Measurements from ENCODE around the gene DSC1. TPM values are rescaled to one million over a fixed set of nuclear protein-coding genes. Genes with fewer than 3 reads are reported as not detected.

DSC1 gene
- total and polyA plus RNA-seq, 2 of the 13 experiments (the other 11 are each of a cell fraction or from before 2014, with no cell fraction given) = not detected

DNA sequence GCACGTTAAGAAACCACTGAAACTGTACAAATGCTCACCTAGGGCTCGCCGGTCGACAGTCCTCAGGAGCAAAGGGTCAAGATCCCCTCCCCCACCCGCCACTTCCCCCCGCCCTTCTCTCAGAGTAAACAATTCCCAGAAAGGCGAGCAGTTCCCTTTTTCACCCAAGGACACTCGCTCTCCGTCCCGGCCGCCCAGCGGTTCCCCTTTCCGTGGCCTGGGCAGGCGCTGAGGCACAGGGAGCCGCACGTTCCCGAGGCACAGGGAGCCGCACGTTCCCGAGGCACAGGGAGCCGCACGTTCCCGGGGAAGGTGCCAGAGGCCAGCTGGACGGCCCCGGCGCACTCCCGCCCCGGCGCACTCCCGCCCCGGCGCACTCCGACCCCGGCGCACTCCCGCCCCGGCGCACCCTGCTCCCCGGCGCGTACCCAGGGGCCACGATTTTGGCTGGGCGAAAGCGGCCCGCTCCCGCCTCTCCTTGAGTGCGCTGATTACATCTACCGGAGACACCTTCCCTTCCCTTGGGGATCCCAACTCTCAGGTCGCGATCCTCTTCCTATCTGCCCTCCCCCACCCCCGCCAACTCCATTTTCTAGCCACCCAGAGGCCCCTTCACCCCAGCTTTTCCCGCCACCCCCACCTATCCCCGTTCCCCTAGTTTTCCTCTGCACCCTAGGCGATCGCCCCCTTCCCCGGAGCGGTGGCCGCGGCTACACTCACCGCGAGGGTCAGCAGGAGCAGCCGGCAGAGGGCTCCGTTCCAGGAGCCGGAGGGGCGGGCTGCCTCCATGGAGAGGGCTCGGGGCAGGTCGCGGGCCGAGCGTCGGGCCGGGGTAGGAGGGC is 61.3 kb downstream of the DSC1 start (continued):
- TF ChIP-seq, protein P1, sequence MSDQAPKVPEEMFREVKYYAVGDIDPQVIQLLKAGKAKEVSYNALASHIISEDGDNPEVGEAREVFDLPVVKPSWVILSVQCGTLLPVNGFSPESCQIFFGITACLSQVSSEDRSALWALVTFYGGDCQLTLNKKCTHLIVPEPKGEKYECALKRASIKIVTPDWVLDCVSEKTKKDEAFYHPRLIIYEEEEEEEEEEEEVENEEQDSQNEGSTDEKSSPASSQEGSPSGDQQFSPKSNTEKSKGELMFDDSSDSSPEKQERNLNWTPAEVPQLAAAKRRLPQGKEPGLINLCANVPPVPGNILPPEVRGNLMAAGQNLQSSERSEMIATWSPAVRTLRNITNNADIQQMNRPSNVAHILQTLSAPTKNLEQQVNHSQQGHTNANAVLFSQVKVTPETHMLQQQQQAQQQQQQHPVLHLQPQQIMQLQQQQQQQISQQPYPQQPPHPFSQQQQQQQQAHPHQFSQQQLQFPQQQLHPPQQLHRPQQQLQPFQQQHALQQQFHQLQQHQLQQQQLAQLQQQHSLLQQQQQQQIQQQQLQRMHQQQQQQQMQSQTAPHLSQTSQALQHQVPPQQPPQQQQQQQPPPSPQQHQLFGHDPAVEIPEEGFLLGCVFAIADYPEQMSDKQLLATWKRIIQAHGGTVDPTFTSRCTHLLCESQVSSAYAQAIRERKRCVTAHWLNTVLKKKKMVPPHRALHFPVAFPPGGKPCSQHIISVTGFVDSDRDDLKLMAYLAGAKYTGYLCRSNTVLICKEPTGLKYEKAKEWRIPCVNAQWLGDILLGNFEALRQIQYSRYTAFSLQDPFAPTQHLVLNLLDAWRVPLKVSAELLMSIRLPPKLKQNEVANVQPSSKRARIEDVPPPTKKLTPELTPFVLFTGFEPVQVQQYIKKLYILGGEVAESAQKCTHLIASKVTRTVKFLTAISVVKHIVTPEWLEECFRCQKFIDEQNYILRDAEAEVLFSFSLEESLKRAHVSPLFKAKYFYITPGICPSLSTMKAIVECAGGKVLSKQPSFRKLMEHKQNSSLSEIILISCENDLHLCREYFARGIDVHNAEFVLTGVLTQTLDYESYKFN (CRISPR knock-in tag; conservative IDR thresholded peaks at IDR 0.05) = peak; percentile 16
- TF ChIP-seq ZNF777 (CRISPR knock-in tag; IDR thresholded peaks at IDR 0.05) (peak; percentile 43), ZC3H13 (CRISPR knock-in tag; IDR thresholded peaks at IDR 0.05) (no peak; the same call in 1 of the 2 replicates), ISL2 (CRISPR knock-in tag; IDR thresholded peaks at IDR 0.05) (no peak), ETV5 (CRISPR knock-in tag; IDR thresholded peaks at IDR 0.05; ENCODE audit: borderline replicate concordance) (no peak), ZNF678 (CRISPR knock-in tag; IDR thresholded peaks at IDR 0.05) (peak; percentile 80; the same call in 1 of the 2 replicates), ZNF670 (CRISPR knock-in tag; IDR thresholded peaks at IDR 0.05; ENCODE audit: borderline replicate concordance) (no peak), NBN (conservative IDR thresholded peaks at IDR 0.05) (no peak), PLRG1 (conservative IDR thresholded peaks at IDR 0.05) (no peak), ZNF569 (CRISPR knock-in tag; IDR thresholded peaks at IDR 0.05; ENCODE audit: borderline replicate concordance) (no peak), SIX1 (CRISPR knock-in tag; IDR thresholded peaks at IDR 0.05; ENCODE audit: borderline replicate concordance) (no peak), ZNF558 (CRISPR knock-in tag; IDR thresholded peaks at IDR 0.05; ENCODE audit: borderline replicate concordance) (no peak), DMAP1 (CRISPR knock-in tag; IDR thresholded peaks at IDR 0.05) (no peak; the same call in 1 of the 2 replicates), SOX13 (IDR thresholded peaks at IDR 0.05) (no peak), SOX13 (CRISPR knock-in tag; conservative IDR thresholded peaks at IDR 0.05 in 1 of 2, IDR thresholded peaks at IDR 0.05 in 1 of 2) (peak in 1 of 2 experiments; percentile 36; a peak in 2 of 4 replicates)
- TF ChIP-seq, protein P2, sequence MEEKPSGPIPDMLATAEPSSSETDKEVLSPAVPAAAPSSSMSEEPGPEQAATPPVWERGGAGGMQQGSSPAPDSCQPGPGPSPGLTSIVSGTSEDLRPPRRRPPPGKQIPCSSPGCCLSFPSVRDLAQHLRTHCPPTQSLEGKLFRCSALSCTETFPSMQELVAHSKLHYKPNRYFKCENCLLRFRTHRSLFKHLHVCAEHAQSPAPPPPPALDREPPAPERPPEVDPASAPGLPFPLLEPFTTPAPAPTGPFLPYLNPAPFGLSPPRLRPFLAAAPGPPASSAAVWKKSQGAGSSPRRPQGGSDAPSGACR (CRISPR knock-in tag; IDR thresholded peaks at IDR 0.05) = no peak
- TF ChIP-seq, protein P3, sequence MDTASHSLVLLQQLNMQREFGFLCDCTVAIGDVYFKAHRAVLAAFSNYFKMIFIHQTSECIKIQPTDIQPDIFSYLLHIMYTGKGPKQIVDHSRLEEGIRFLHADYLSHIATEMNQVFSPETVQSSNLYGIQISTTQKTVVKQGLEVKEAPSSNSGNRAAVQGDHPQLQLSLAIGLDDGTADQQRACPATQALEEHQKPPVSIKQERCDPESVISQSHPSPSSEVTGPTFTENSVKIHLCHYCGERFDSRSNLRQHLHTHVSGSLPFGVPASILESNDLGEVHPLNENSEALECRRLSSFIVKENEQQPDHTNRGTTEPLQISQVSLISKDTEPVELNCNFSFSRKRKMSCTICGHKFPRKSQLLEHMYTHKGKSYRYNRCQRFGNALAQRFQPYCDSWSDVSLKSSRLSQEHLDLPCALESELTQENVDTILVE (CRISPR knock-in tag; IDR thresholded peaks at IDR 0.05) = no peak
- TF ChIP-seq, protein P4, sequence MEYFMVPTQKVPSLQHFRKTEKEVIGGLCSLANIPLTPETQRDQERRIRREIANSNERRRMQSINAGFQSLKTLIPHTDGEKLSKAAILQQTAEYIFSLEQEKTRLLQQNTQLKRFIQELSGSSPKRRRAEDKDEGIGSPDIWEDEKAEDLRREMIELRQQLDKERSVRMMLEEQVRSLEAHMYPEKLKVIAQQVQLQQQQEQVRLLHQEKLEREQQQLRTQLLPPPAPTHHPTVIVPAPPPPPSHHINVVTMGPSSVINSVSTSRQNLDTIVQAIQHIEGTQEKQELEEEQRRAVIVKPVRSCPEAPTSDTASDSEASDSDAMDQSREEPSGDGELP (IDR thresholded peaks at IDR 0.05; ENCODE audit: borderline replicate concordance, low read depth) = no peak
- TF ChIP-seq, protein P5, sequence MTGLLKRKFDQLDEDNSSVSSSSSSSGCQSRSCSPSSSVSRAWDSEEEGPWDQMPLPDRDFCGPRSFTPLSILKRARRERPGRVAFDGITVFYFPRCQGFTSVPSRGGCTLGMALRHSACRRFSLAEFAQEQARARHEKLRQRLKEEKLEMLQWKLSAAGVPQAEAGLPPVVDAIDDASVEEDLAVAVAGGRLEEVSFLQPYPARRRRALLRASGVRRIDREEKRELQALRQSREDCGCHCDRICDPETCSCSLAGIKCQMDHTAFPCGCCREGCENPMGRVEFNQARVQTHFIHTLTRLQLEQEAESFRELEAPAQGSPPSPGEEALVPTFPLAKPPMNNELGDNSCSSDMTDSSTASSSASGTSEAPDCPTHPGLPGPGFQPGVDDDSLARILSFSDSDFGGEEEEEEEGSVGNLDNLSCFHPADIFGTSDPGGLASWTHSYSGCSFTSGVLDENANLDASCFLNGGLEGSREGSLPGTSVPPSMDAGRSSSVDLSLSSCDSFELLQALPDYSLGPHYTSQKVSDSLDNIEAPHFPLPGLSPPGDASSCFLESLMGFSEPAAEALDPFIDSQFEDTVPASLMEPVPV (CRISPR knock-in tag; IDR thresholded peaks at IDR 0.05) = peak; percentile 17; the same call in 1 of the 2 replicates
- TF ChIP-seq, protein P6, sequence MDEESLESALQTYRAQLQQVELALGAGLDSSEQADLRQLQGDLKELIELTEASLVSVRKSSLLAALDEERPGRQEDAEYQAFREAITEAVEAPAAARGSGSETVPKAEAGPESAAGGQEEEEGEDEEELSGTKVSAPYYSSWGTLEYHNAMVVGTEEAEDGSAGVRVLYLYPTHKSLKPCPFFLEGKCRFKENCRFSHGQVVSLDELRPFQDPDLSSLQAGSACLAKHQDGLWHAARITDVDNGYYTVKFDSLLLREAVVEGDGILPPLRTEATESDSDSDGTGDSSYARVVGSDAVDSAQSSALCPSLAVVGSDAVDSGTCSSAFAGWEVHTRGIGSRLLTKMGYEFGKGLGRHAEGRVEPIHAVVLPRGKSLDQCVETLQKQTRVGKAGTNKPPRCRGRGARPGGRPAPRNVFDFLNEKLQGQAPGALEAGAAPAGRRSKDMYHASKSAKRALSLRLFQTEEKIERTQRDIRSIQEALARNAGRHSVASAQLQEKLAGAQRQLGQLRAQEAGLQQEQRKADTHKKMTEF (CRISPR knock-in tag; IDR thresholded peaks at IDR 0.05) = no peak; the same call in 1 of the 2 replicates

Measured in HepG2 (cell line).